Measurements from ENCODE around the gene HCN2.

Gene HCN2

GRCh38 chr19:662962-663681, 73.4 kb downstream of the HCN2 start, which contains the start of gene RNF126:
Gene RNF126 (minus strand): TSS chr19:663214. CDS start chr19:663121, 93 bp downstream.
- no peaks in the 10 kb centered on the region; the same call in 1 of the 2 replicates for H3K36me3 ChIP-seq (ENCODE audit: insufficient read depth, low read length)
- DNase-seq (ENCODE audit: low read depth, low spot score): no peak
- no peaks in the 10 kb centered on the region for H3K9me3 ChIP-seq (ENCODE audit: low read depth, low read length)
- H3K9ac ChIP-seq (ENCODE audit: insufficient read length): peak within 1 kb of the TSS; percentile 98
- peak within 1 kb of the TSS; percentile 81 for H3K27ac ChIP-seq
- H3K4me3 ChIP-seq: peak within 1 kb of the TSS; percentile 93
- peak; percentile 66; the same call in 1 of the 2 replicates for TF ChIP-seq POLR2AphosphoS5 (IDR thresholded peaks at IDR 0.05; ENCODE audit: borderline replicate concordance, low read depth, low read length)
- peak; percentile 11 for TF ChIP-seq FOXP2 (optimal IDR thresholded peaks at IDR 0.05; ENCODE audit: control extremely low read depth, extremely low read length, insufficient read depth)
- TF ChIP-seq EZH2 (IDR thresholded peaks at IDR 0.05): no peak

- no peak for DNase-seq (ENCODE audit: low read depth, low spot score)
- Histone ChIP-seq H3K4me3 (peak overlapping the region; percentile 76), H3K9me3 (ENCODE audit: low read depth, low read length) (no peaks in the 10 kb centered on the region), H3K27ac (peak overlapping the region; percentile 77), H3K36me3 (ENCODE audit: insufficient read depth, low read length) (no peaks in the 10 kb centered on the region; the same call in 1 of the 2 replicates), H3K9ac (ENCODE audit: insufficient read length) (peak overlapping the region; percentile 67)
- TF ChIP-seq POLR2AphosphoS5 (IDR thresholded peaks at IDR 0.05; ENCODE audit: borderline replicate concordance, low read depth, low read length) (no peak), EZH2 (IDR thresholded peaks at IDR 0.05) (no peak), FOXP2 (optimal IDR thresholded peaks at IDR 0.05; ENCODE audit: control extremely low read depth, extremely low read length, insufficient read depth) (no peak)
These were observed 74.0 kb downstream of the HCN2 start for GRCh38 chr19:663682-664117.

DNA sequence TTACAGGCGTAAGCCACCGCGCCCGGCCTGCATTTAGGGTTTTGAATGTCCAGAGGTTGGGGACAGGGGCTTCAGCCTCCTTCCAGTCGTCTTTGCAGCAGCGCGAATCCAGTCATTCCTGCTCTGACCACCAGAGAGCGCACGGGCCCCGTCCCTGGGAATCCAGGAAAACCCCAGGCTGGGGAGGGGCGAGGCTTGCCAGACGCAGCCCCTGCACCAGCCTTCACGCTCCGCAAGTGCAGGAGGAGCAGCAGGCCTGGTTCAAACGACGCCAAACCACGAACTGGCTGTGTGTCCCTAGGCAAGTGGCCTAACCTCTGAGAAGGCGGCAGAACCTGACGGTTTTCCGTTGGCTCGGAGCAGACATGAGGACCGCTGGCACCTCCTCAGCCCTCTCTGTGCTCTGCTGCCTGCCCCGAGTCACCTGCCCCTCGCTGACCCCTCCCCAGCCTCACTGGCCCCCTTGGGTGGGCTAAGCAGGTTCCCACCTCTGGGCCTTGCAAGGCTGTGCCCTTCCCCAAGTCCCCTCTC, 75.3 kb downstream of the HCN2 start:
- no peak overlapping the region for H3K4me3 ChIP-seq
- no peak overlapping the region for H3K9ac ChIP-seq (ENCODE audit: insufficient read length)
- H3K36me3 ChIP-seq (ENCODE audit: insufficient read depth, low read length): no peaks in the 10 kb centered on the region
- H3K27ac ChIP-seq: no peak overlapping the region
- no peak for DNase-seq (ENCODE audit: low read depth, low spot score)
- TF ChIP-seq FOXP2 (optimal IDR thresholded peaks at IDR 0.05; ENCODE audit: control extremely low read depth, extremely low read length, insufficient read depth) (no peak), EZH2 (IDR thresholded peaks at IDR 0.05) (no peak), POLR2AphosphoS5 (IDR thresholded peaks at IDR 0.05; ENCODE audit: borderline replicate concordance, low read depth, low read length) (no peak)
- no peaks in the 10 kb centered on the region for H3K9me3 ChIP-seq (ENCODE audit: low read depth, low read length)

Data from SK-N-MC (cell line).